CD4-positive, alpha-beta T cell treated with Interleukin-17A for 4 hours (primary cell): Measurements from ENCODE around the gene PLD1.

Experiments
- DNase-seq: peaks from one replicate; pipeline ENCODE4 v3.0.0-alpha.2; 2020; ENCODE audit warnings: mixed read lengths

PLD1 gene

DNA sequence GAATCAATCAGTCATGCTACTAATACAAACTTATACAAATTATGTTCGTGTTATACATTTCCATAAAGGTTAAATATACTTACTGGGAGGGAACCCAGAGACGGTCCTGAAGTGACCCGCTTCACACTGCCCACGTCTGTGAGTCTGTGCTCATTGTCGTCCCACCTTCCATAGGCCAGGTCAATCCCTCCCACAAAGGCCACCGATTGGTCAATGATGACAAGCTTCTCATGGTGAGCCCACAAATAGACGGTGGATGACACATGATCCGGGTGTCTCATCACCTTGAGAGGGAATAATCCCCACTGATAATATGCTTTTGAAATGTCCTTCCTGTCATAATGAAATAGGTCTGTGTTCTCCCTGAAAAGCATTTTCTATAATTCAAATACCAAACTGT is 121.7 kb downstream of the PLD1 start:
- no peak for DNase-seq

DNA sequence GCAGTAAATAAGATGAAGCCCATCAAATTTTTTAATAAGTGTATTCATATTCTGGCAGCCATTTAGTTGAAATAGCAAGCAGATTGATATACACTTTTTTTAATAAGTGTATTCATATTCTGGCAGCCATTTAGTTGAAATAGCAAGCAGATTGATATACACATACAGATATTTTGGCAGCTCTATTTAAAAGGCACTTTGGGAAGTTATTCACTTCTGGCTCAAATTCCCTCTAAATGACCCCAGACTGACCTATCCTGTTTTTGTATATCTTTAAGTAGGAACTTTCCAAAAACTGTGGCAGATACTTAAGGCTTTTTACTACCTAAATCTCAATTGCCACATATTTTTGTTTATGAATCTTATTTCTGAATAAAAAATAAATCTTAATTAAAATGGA is 122.3 kb downstream of the PLD1 start:
- DNase-seq, result no peak

DNA sequence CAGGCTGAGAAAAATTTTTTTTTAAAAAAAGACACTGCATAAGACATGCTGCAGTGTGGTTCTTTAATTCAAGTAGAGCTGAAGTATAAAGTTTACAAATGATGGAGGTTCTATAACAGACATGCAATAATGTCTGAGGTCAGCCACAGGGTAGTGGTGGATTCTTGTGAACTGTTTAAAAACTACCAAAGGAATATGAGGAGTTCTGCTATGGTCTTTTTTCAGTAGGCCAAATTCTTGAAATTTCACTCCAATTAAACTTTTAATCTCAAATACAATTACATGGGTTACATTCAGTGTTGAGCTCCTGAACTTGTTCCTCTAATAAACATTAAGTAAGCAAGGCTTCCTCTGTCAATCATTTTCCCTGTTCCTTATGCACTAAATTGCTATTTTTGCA is 122.7 kb downstream of the PLD1 start:
- DNase-seq, result no peak

DNA sequence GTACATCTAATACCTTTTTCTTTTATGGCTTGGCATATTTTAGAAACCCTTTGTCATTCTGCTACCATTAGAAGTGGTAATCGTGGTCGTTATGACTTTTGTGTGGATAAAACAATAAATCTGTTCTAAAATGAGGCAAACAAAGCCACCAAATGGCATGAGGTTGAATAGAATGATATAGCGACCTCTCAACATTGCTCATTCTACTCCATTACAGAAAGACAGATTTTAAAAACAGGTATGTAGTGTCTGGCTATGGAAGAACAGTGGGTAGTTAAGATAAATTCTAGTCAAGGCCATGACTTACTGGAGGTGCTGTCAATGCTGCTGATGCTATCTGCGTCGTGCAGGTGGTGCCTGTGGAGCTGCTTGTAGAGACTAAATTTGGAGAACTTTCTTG is 123.2 kb downstream of the PLD1 start:
- DNase-seq, result no peak

DNA sequence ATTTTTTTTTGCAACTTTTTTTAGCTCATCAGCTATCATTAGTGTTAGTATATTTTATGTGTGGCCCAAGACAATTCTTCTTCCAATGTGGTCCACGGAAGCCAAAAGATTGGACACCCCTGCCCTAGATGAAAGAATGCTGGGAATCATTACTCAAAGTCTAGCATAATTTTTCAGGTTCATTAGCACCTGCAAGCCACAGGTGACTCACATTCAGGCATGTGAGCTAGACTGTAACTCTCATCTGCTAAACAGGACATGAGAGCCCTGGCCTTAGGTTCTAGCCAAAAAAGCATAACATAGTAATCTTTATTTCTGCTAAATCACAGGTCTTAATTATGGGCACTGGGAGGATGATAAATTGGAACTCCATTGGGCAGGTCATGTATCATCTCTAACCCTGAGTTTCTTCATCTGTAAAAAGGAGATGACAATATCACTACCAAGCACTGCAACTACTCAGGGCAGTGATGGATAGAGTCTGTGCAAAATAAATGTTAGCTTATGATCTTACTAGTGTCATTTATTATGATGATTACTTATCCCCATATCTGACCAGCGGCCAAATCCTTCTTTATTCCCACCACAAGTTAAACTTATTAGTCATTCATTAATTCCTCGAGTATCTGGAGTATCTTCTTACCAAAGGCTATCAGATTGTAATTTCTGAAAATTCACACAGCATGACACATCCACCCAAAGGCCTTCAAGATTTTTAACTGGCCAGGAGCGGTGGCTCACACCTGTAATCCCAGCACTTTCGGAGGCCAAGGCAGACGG is 125.0 kb downstream of the PLD1 start:
- DNase-seq, result no peak

DNA sequence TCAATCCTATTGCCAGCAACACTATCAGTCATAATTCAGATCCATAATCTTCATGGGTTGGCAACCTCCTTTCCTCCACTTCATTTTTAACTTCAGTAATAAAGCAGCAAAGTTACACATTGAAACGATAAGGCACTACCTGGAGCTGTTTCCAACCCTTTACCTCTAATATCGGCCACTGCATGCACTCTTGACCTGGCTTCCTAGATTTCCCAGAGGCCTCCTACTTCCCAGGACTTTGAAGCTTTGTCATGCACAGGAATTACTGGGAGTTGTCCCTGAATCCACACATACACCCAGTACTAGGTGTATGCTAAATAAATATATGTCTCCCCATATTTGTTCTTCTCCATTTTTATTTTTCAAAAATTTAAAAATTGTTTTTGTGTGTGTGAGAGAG is 126.1 kb downstream of the PLD1 start:
- DNase-seq, result no peak

DNA sequence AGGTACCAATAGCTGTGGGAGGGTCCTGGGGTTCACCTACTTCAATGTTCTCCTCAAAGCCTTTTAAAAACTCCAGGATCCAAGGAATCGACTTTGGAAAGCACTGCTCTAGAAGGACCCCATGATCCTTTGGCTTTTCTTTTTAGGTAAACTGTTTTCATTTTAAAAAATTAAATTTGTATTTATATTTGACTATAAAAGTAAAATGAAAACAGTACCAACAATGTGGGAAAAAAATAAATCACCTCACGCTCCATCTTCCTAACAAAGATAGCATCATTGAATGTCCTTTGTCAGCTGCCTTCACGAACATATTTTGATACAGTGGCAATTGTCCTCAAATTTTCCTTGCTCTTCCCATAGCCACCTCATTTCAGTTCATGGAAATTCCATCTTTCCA is 127.5 kb downstream of the PLD1 start:
- no peak for DNase-seq

DNA sequence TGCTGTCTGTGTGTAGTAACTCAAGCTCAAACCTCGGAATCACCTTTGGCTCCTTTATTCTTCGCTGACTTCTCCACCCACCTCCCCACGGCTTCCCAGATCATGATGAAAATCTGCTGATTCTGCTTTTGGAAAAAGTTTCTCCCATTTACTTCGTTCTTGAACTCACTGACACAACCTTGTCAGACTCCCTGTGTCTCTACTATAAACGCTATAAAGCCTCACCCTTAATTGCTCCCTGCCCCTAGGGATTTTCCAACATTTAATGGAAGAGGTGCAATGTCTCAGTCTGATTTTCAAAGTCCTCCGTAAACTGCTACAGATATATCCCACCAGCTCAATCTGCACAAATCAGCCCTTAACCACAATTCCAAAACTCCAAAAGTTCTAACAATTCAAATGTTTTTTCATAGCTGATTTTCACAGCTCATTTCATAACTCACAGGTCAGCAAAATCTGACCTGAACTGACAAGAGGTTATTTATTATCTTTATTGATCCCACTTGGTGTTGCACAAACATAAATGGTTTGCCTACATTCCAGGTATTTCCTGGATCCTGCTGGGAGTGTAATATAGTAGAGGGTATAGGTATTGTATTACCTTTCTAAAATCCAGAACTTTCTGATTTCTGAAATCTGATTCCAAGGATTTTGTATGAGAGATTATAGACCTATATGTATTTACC is 129.4 kb downstream of the PLD1 start:
- DNase-seq, result no peak

DNA sequence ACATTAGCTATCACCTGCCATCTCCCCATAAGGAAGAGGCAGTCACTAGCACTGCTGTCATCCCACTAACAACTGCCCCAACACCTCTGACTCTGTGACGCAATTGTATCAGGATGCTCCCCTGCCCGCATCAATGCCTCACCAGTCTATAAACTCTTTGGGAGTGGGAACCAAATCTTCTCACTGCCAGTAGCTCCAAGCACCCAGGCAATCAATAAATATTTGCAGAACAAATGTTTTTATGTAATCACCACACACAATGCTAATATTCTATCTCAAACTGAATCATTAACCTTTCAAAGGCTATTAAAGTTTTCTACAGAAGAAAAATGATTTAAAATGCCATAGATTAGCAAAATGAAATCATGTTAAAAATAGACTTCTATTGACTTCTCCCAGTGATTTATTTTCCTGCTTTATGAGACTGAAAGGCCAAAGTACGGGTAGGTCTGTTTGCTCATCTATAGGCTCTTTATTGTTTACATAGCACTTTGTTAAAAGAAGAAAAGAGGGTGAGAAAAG is 131.3 kb downstream of the PLD1 start:
- DNase-seq, result no peak

DNA sequence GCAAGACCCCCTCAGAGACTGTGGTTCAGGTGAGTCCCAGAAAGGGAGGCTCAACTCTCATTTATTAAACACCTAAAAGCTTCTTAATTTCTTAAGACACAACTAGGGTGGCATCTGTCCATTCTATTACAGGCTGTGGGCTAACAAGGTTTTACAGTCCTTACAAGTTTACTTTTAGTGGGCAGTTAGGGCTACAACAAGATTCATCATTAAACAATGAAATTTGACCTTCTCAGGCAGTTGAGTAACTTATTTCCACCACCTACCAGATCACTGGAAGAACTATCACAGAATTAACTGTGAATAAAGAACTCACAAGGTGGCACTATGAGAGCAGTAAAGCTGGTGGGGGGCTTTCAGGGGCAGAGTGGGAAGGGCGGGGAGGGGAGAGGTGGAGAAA is 132.6 kb downstream of the PLD1 start:
- DNase-seq, result no peak

DNA sequence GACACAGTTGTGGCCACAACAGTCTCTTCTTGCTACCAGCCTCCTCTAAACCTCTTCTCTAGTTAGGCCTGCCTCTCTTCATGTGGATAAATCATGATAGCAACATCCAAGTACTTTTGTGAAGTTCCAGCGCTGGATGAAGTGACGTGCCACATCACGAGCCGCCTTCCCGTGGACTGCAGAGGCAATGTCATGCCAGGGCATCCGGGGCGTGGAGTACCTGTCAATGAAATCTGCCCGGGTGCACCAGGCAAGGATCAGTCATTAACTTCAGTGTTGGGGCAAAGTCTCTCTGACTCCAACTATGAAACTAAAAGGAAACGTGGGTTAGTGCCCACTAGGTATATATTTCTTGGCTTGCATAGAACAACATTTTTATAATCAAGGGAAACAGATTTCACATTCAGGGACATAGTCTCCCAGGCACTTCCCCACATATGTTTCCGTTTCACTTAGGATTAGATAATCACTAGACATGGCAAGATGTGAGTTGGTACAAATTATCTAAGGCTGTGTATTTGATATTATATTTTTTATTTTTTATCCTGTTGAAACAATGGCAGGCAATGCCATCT is 133.6 kb downstream of the PLD1 start:
- DNase-seq, result no peak

DNA sequence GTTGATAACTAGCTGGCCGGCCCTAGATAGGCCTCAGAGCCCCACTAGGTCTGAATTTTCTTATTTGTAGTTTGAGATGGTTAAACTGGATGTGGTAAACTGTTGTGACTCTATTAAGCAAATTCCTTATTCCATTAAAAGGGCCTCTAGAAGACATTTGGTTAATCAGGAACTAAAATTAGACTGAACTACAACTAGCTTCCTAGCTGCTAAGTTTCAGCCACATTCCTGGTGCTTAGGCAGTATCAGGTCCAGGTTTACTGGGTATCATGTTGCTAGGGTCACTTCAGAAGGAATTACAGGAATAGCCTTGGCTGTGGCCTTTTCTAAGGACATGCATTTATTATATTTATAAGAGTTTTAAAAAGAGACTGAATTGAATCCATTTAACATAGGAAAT is 136.3 kb downstream of the PLD1 start:
- DNase-seq, result no peak

DNA sequence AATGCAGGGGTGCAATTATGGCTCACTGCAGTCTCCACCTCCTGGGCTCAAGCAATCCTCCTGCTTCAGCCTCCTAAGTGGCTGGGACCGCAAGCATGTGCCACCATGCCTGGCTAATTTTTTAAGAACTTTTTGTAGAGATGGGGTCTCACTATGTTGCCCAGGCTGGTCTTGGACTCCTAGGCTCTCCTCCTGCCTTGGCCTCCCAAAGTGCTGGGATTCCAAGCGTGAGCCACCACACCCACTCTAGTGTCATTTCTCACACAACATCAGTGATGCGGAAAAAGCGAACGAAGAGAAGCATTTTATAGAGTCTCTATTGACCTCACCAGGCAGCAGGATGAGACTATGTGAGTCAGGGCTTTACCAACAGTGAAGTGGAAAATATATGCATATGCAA is 137.7 kb downstream of the PLD1 start:
- DNase-seq, result no peak

DNA sequence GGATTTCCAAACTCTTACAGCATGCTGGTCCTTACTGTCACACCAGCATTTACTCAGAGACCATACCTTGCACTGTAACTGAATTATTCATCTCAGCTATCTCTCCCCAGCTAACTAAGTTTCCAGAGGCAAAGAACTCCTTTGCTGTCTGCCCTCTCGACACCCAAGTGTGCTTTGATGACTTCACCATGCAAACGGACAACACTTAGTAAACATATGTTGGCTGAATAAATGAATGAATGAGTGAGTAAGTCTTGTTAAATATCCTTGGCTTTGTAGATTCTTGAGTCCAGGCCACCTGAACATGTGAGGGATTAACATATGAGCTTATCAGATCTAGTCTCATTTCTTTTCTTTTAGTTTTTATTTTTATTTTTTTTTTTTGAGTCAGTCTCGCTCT is 138.2 kb downstream of the PLD1 start:
- no peak for DNase-seq

DNA sequence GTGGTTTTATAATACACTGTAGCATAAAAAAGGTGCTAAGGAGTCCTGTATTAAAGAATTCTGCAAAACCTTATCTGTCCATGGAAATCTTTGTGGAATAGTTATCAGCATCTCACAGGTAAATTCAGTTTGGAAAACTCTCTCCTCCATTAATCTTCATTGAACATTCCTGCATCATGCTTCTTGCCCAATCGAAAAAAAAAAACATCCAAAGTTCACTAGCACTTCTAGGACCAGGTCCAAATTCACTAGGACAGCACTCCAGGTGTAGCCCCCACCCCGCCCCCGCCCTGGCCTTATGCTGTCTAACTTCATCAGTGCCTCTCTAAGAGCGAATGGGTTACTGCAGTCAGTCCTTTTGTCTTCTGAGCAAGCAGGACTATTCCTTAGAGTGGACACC is 138.6 kb downstream of the PLD1 start:
- DNase-seq, result no peak

DNA sequence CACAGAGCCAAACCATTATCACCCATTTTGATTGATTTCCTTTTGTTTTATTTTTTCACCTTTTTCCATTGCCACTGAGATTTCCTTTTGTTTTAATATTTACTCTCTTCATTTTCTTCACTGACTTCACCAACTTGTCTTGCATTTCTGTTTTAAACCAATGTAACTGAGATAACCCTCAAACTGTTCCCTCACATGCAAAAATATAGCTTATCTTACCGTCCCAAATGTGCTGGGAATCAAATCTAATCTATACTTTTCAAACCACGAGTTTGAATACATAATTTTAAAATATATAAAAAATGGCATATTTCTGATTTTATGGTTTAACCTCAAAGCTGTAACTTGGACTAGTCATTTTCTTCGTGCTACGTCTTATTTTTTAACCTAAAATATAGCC is 143.8 kb downstream of the PLD1 start:
- DNase-seq, result no peak

DNA sequence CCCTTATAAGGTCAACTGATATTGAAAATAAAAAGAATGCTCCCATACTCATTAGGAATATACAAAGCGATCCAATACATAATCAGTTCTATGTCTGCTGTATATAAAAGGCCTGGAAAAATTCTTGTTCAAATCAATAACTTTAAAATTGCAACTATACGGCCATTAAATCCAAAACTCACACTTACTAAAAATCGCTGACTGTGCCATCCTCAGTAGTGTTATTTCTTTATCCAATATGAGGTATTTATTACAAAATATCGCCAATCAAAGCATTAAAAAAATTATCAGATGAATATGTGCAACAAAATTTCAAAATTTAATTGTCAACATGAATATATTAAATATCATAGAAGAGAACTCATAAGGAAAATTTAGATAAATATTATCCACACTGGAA is 146.5 kb downstream of the PLD1 start:
- no peak for DNase-seq

DNA sequence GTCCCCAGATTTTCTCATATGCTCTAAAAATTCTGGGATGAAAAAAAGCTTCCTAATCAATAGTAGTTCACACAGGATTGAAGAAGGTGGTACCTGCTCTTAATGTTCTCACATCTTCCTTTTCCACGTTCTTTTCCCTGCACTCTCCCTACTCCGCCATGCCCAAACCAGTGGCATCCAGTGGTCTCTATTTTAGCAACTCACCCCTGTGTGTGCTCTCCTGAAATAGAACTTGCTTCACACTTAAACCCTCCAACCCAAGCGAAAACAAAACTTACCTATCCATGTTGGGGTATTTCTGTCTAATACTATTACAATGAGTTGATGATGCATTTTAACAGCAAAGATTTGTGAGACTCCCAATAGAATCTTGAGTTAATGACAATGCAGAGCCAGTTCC is 148.8 kb downstream of the PLD1 start:
- no peak for DNase-seq

DNA sequence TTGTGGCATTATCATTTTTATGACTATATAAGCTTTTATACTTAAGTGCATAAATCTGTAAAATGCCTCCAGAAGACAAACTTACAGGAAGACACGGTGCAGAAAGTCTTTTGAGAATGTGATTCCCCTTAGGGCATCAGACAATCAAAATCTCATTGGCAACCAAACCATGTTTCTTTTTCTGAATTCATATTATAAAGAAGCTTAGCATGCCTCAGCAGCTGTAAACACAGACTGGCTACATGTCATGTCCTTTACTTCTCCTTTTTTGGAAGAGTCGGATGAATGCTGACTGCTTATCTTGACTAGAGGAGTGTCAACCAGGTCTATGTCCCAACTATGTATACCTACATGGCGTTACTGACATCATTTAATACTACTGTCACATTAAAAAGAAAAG is 150.1 kb downstream of the PLD1 start:
- no peak for DNase-seq

DNA sequence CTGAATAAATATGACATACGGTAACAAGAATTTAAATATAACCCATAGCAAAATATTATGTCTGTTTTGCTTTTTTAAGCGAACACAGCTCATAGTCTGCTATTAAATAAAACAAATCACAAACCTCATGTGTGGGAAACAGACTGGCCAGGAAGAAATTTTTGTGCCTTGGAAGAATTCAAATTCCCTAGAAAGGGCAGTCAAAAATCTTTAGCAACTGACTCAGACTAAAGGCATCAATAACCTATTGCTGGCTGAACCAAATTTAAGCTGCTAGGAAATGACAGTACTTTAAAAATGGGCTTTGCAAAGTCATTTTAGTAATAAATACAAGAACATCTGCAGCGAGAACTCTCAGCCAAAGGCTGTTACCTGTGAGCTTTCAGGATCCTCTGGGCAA is 151.4 kb downstream of the PLD1 start:
- no peak for DNase-seq

DNA sequence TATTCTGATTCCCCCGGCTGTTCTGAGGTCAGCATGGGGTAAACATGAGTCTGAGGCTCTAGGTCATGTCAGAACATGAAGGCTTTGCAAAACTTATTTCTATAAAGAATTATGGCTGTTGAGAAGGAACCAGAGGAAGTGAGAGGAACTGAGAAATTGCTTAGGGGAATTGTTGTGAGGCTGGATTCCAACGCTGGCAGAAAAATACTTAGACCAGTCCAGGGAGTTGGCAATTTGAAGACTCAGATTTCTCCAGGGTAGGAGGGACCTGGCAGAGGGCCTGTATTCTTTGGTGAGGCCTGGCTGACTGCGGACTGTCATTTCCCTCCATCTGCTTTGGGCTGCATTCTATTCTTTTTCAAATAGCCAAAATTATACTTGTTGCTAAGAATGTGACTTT is 155.5 kb downstream of the PLD1 start:
- no peak for DNase-seq

DNA sequence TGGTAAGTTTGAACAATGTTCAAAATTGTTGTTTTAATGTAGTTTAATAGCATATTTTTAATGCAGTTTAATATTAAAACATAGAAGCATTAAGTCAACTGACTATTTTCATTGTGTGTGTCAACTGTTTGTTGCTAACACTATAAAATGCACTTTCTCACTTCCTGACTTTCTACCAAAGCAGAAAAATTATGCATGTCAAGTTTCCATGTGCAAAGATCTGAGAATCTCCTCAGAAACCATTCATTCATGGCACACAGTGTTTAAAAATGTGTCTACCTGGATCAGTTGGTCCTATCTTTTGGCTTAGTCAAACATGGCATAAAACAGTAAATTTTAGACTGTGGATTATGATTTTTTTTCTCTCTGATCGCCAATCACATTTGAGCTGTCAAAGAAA is 156.0 kb downstream of the PLD1 start:
- DNase-seq, result no peak

DNA sequence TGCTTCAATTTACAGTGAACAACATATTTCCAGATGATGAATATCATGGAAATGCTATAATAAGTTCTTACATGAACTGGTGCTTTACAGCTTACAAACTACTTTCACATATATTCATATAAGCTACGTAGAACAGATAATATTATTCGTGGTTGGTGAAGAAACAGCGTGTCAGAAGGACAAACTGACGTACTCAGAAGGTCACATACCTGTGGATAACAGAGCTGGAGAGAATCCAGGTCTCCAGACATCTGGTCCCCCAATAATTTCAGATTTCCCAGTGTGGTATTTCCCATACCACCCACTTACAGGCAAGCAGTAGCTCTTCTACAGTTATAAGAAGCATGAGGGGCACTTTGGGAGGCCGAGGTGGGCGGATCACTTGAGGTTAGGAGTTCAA is 156.6 kb downstream of the PLD1 start:
- no peak for DNase-seq

DNA sequence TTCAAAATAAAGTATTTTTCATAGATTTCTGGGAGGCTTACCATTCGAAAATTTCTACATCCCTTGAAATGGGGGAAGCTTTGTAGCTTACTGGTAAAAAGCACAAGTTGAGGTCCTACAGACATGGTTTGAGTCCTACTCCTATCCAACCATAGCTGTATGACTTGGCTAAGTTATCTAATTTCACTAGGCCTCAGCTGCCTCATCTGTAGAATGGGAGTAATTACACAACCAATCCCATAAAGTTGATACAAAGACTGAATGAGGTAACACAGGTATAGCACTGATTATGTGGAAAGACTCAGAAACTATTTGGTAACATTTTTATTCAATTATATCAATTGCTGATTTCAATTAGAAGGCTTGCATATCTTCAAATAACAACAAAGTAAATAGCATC is 157.4 kb downstream of the PLD1 start:
- no peak for DNase-seq
